H1 (cell line): ENCODE results near the gene TDP1. TPM values are rescaled to one million over a fixed set of nuclear protein-coding genes. Genes with fewer than 3 reads are reported as not detected.

Source experiments
- CTCF ChIA-PET: fragments of 300-600 bp; sonication (Branson Sonifier 250); formaldehyde crosslinking; loops from one replicate; lab custom pipeline; 2021; ENCODE audit not compliant: partially characterized antibody; lab: Charles Lee
- POLR2A ChIA-PET: fragments of 300-600 bp; sonication (Branson Sonifier 250); formaldehyde crosslinking; loops from one replicate; lab custom pipeline; 2021; ENCODE audit warnings: inconsistent platforms; ENCODE audit not compliant: partially characterized antibody; lab: Charles Lee
- DNase-seq, 2 experiments: peaks; one replicate each; pipeline versions ENCODE4 v3.0.0 to v3.0.0-alpha.2; 2010 to 2022; ENCODE audit warnings: low spot score in 2 of 2, low read depth in 1 of 2, mixed read lengths in 1 of 2
- FAIRE-seq: peaks from 2 replicates; lab custom pipeline; 2011; peaks lifted over from hg19 to GRCh38; lab: Jason Lieb, UNC
- H2AFZ ChIP-seq: 2 replicates; pipeline ENCODE4 v1.8.1; 2012; ENCODE audit warnings: low read length, inconsistent platforms
- H2AK5ac ChIP-seq: 2 replicates; pipeline ENCODE4 v1.6.1; 2013; ENCODE audit warnings: low read depth, low read length
- H2BK120ac ChIP-seq: replicated peaks from 2 replicates; pipeline ENCODE3; 2013; ENCODE audit warnings: low read depth, low read length, inconsistent platforms
- H2BK12ac ChIP-seq: 2 replicates; pipeline ENCODE4 v1.6.1; 2013; ENCODE audit warnings: low read depth, low read length
- H2BK15ac ChIP-seq: 2 replicates; pipeline ENCODE4 v1.6.1; 2013; ENCODE audit warnings: low read length
- H2BK20ac ChIP-seq: 2 replicates; pipeline ENCODE4 v1.6.1; 2013; ENCODE audit warnings: low read length
- H2BK5ac ChIP-seq: 2 replicates; pipeline ENCODE4 v1.6.1; 2013; ENCODE audit warnings: low read depth, low read length
- H3K14ac ChIP-seq: 2 replicates; pipeline ENCODE4 v1.6.1; 2013; ENCODE audit warnings: inconsistent platforms; ENCODE audit not compliant: insufficient read length
- H3K18ac ChIP-seq: 2 replicates; pipeline ENCODE4 v1.6.1; 2013; ENCODE audit warnings: low read length; ENCODE audit errors: extremely low read depth
- H3K23ac ChIP-seq: 2 replicates; pipeline ENCODE4 v1.6.1; 2013; ENCODE audit warnings: inconsistent platforms; ENCODE audit not compliant: insufficient read length
- H3K23me2 ChIP-seq: 2 replicates; pipeline ENCODE4 v1.6.1; 2013; ENCODE audit warnings: low read depth, low read length
- H3K27ac ChIP-seq: 2 replicates; pipeline ENCODE4 v1.6.1; 2011; ENCODE audit warnings: low read depth, low read length, inconsistent platforms
- H3K27me3 ChIP-seq, 4 experiments: replicated peaks in 1 of 4; 1 replicate in 1 of 4; 2 replicates in 3 of 4; pipeline versions ENCODE4 v1.6.1 to v1.8.1; 2011 to 2013; ENCODE audit warnings: low read length in 3 of 4, mild to moderate bottlenecking in 3 of 4, inconsistent platforms in 2 of 4, mixed read lengths in 2 of 4, moderate library complexity in 1 of 4; ENCODE audit not compliant: control insufficient read depth in 3 of 4, insufficient read depth in 3 of 4; ENCODE audit errors: extremely low read depth in 1 of 4
- H3K36me3 ChIP-seq, 4 experiments: 2 replicates each; pipeline versions ENCODE4 v1.6.1 to v1.8.1; 2011 to 2013; ENCODE audit warnings: mild to moderate bottlenecking in 4 of 4, low read length in 3 of 4, moderate library complexity in 2 of 4, control low read depth in 1 of 4, inconsistent platforms in 1 of 4; ENCODE audit not compliant: insufficient read depth in 4 of 4, control insufficient read depth in 2 of 4
- H3K4ac ChIP-seq: replicated peaks from 2 replicates; pipeline ENCODE3; 2013; ENCODE audit warnings: low read length, low read depth, mixed read lengths, inconsistent platforms; ENCODE audit not compliant: insufficient read length
- H3K4me1 ChIP-seq, 4 experiments: replicated peaks in 1 of 4; 1 replicate in 1 of 4; 2 replicates in 3 of 4; pipeline versions ENCODE4 v1.6.1 to v1.8.1; 2011 to 2013; ENCODE audit warnings: low read length in 3 of 4, inconsistent platforms in 2 of 4, mixed read lengths in 1 of 4; ENCODE audit not compliant: insufficient read depth in 4 of 4, control insufficient read depth in 3 of 4
- H3K4me2 ChIP-seq, 2 experiments: 2 replicates each; pipeline versions ENCODE4 v1.6.1 to v1.8.1; 2011 to 2013; ENCODE audit warnings: low read depth in 2 of 2, low read length in 2 of 2, control low read depth in 1 of 2, inconsistent platforms in 1 of 2, mild to moderate bottlenecking in 1 of 2; ENCODE audit not compliant: insufficient read depth in 1 of 2
- H3K4me3 ChIP-seq, 4 experiments: fragments of 200-600, 300-600 bp in 1 of 4; sonication (generic), shearing (Covaris generic), sonication (Bioruptor Twin) in 1 of 4; 2 replicates each; pipeline versions ENCODE4 v1.5.1 to v1.8.1; 2011 to 2016; ENCODE audit warnings: low read length in 4 of 4, low read depth in 3 of 4, control low read depth in 2 of 4, inconsistent platforms in 2 of 4, mild to moderate bottlenecking in 2 of 4, mixed read lengths in 1 of 4, moderate library complexity in 1 of 4; ENCODE audit not compliant: insufficient read depth in 2 of 4; ENCODE audit errors: extremely low read depth in 1 of 4
- H3K56ac ChIP-seq: replicated peaks from 2 replicates; pipeline ENCODE3; 2013; ENCODE audit warnings: low read depth, mild to moderate bottlenecking, mixed read lengths, low read length, inconsistent platforms; ENCODE audit not compliant: insufficient read length
- H3K79me1 ChIP-seq: 2 replicates; pipeline ENCODE4 v1.6.1; 2013; ENCODE audit warnings: low read depth, low read length, control low read depth
- H3K79me2 ChIP-seq, 2 experiments: 2 replicates each; pipeline versions ENCODE4 v1.6.1 to v1.8.1; 2012 to 2013; ENCODE audit warnings: low read length in 2 of 2, mild to moderate bottlenecking in 2 of 2, inconsistent platforms in 1 of 2; ENCODE audit not compliant: insufficient read depth in 2 of 2, control insufficient read depth in 1 of 2
- H3K9ac ChIP-seq, 4 experiments: replicated peaks in 1 of 4; 1 replicate in 1 of 4; 2 replicates in 3 of 4; pipeline versions ENCODE4 v1.6.1 to v1.8.1; 2011 to 2013; ENCODE audit warnings: low read depth in 3 of 4, low read length in 3 of 4, control low read depth in 2 of 4, mild to moderate bottlenecking in 2 of 4, moderate library complexity in 2 of 4, inconsistent platforms in 1 of 4; ENCODE audit errors: extremely low read depth in 1 of 4
- H3K9me3 ChIP-seq, 2 experiments: 2 replicates each; pipeline versions ENCODE4 v1.6.1 to v1.8.1; 2012 to 2013; ENCODE audit warnings: mild to moderate bottlenecking in 2 of 2, moderate library complexity in 2 of 2, control low read depth in 1 of 2, inconsistent platforms in 1 of 2, low read depth in 1 of 2, low read length in 1 of 2, mixed read lengths in 1 of 2; ENCODE audit not compliant: insufficient read depth in 2 of 2
- H4K20me1 ChIP-seq, 2 experiments: replicated peaks in 1 of 2; 2 replicates each; pipeline versions ENCODE3 to v1.8.1; 2011 to 2013; ENCODE audit warnings: inconsistent platforms in 2 of 2, low read length in 2 of 2, mild to moderate bottlenecking in 1 of 2; ENCODE audit not compliant: insufficient read depth in 2 of 2, control insufficient read depth in 1 of 2
- H4K5ac ChIP-seq: 2 replicates; pipeline ENCODE4 v1.6.1; 2013; ENCODE audit warnings: low read length, low read depth, mixed read lengths, inconsistent platforms; ENCODE audit not compliant: insufficient read length
- H4K8ac ChIP-seq: 2 replicates; pipeline ENCODE4 v1.8.0; 2013; ENCODE audit warnings: mild to moderate bottlenecking, moderate library complexity, low read length, inconsistent platforms; ENCODE audit not compliant: insufficient read depth; ENCODE audit errors: extremely low read depth
- H4K91ac ChIP-seq: replicated peaks from 2 replicates; pipeline ENCODE3; 2013; ENCODE audit warnings: low read length, mixed read lengths, inconsistent platforms; ENCODE audit not compliant: insufficient read length
- CTBP2 ChIP-seq: IDR thresholded peaks from 2 replicates; pipeline ENCODE4 v1.7.0; 2011; ENCODE audit warnings: borderline replicate concordance, mild to moderate bottlenecking, moderate library complexity, mixed read lengths, low read length; ENCODE audit not compliant: insufficient read depth, insufficient read length
- EP300 ChIP-seq, 2 experiments: IDR thresholded peaks; 1 replicate in 1 of 2; 2 replicates in 1 of 2; pipeline ENCODE4 v1.6.1; 2011 to 2012; ENCODE audit warnings: low read depth in 2 of 2, low read length in 2 of 2, mild to moderate bottlenecking in 2 of 2, borderline replicate concordance in 1 of 2, inconsistent platforms in 1 of 2, moderate library complexity in 1 of 2
- JUN ChIP-seq: IDR thresholded peaks from 2 replicates; pipeline ENCODE4 v1.6.1; 2011; ENCODE audit warnings: low read depth, mild to moderate bottlenecking, improper control_type of control experiment, low read length
- SAP30 ChIP-seq: fragments of 300-600 bp; sonication (generic); IDR thresholded peaks from 2 replicates; pipeline ENCODE4 v1.7.1; 2012; ENCODE audit warnings: low read length, moderate library complexity, mild to moderate bottlenecking, inconsistent platforms; ENCODE audit not compliant: insufficient read depth, insufficient replicate concordance
- SP2 ChIP-seq: IDR thresholded peaks from 2 replicates; pipeline ENCODE4 v1.6.1; 2012; ENCODE audit warnings: mild to moderate bottlenecking, low read length, inconsistent platforms
- TEAD4 ChIP-seq: IDR thresholded peaks from 2 replicates; pipeline ENCODE4 v1.6.1; 2012; ENCODE audit warnings: low read depth, low read length, inconsistent platforms, mixed read lengths
- WGBS, 2 experiments: shearing (Covaris generic) in 1 of 2; methylation state at CpG; one replicate each; pipeline versions ENCODE4 v1.1.6 to v1.1.7; 2013 to 2015; ENCODE audit warnings: low lambda C conversion rate in 2 of 2, mixed read lengths in 2 of 2, inconsistent platforms in 1 of 2, low coverage in 1 of 2, missing lambda C conversion rate in 1 of 2; ENCODE audit not compliant: insufficient replicate concordance in 2 of 2, insufficient coverage in 1 of 2, insufficient read length in 1 of 2; ENCODE audit errors: extremely low coverage in 1 of 2, missing lambda C conversion rate in 1 of 2; 5-methylcytosine and 5-hydroxymethylcytosine counted together
- polyA plus RNA-seq, 7 experiments: library from polyadenylated mRNA; depleted of rRNA in 3 of 7; stranded (reverse) in 5 of 7; unstranded in 2 of 7; fragments of >200 nt in 5 of 7; fragments of 200-250 nt in 2 of 7; gene quantifications; 1 replicate in 5 of 7; 2 replicates in 1 of 7; 4 replicates in 1 of 7; pipeline versions ENCODE4 v1.2.1 to v1.2.3, GENCODE V29; 2011 to 2013; ENCODE audit warnings: missing spikeins in 2 of 7, mixed read lengths in 2 of 7
- total RNA-seq: library from RNA; stranded (reverse); fragmentation: NEBNext Ultra II Directional; extraction: Animal tissue kit (Norgen Biotek cat#: 25700); gene quantifications from 2 replicates; pipeline ENCODE4 v1.2.1, GENCODE V29; 2021
- TF ChIP-seq, protein P1 (sequence below), 3 experiments: IDR thresholded peaks; 1 replicate in 2 of 3; 2 replicates in 1 of 3; pipeline versions ENCODE4 v1.5.1 to v1.6.1; 2011; ENCODE audit warnings: low read length in 3 of 3, mild to moderate bottlenecking in 3 of 3, inconsistent platforms in 2 of 3, low read depth in 1 of 3, moderate library complexity in 1 of 3; ENCODE audit not compliant: insufficient read depth in 1 of 3; ENCODE audit errors: control extremely low read depth in 1 of 3

TDP1 gene
- total and polyA plus RNA-seq, 2 of the 8 experiments (the other 6 are each of a cell fraction or from before 2014, with no cell fraction given), result 32.2 to 69.9 TPM

DNA sequence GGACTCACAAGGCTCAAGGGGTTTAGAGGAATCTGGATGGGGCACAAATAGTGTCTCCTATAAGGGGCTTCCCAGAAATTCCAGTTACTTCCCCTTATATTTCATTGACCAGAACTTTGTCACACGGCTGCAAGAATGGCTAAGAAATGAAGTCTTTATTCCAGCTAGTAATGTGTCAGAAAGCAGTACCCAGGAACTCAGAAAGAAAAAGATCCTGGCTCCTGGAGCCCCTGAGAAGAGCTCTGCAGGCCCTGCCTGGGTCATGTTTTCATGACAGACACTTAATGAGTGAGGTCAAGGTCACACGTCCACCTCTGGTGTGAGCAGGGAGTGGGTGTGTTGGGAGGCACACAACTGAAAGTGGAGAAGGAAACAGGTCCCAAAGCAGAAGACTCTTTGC lies 123.8 kb downstream of the TDP1 start:
- H2BK120ac ChIP-seq, result no peak overlapping the region
- no peak overlapping the region for H3K27ac ChIP-seq
- 78% methylated on average over 2 of the region's 2 CpGs; no CpG with 5 or more reads in 1 of the 2 experiments for WGBS, 2 experiments
- no peak overlapping the region for H2AK5ac ChIP-seq
- FAIRE-seq (no peak), DNase-seq (no peak)
- TF ChIP-seq JUN (no peak), EP300 (IDR thresholded peaks at IDR 0.05; ENCODE audit: borderline replicate concordance in 1 of 2, low read depth in 2 of 2, low read length in 2 of 2) (no peak), CTBP2 (no peak), SAP30 (no peak), SP2 (no peak), TEAD4 (no peak)
- TF ChIP-seq, protein P1, sequence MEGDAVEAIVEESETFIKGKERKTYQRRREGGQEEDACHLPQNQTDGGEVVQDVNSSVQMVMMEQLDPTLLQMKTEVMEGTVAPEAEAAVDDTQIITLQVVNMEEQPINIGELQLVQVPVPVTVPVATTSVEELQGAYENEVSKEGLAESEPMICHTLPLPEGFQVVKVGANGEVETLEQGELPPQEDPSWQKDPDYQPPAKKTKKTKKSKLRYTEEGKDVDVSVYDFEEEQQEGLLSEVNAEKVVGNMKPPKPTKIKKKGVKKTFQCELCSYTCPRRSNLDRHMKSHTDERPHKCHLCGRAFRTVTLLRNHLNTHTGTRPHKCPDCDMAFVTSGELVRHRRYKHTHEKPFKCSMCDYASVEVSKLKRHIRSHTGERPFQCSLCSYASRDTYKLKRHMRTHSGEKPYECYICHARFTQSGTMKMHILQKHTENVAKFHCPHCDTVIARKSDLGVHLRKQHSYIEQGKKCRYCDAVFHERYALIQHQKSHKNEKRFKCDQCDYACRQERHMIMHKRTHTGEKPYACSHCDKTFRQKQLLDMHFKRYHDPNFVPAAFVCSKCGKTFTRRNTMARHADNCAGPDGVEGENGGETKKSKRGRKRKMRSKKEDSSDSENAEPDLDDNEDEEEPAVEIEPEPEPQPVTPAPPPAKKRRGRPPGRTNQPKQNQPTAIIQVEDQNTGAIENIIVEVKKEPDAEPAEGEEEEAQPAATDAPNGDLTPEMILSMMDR (IDR thresholded peaks at IDR 0.05; ENCODE audit: control extremely low read depth in 1 of 3, insufficient read depth in 1 of 3, low read depth in 1 of 3, low read length in 3 of 3), result no peak
- H4K5ac ChIP-seq, result no peak overlapping the region
- H3K9me3 ChIP-seq, result no peaks in the 10 kb centered on the region
- H3K9ac ChIP-seq, result no peak overlapping the region
- H3K27me3 ChIP-seq, result no peaks in the 10 kb centered on the region; a peak in 1 of 7 replicates
- no peak overlapping the region for H3K14ac ChIP-seq
- CTCF ChIA-PET, result no interaction called here
- H4K8ac ChIP-seq, result no peak overlapping the region
- no peak overlapping the region for H2BK12ac ChIP-seq
- no peak overlapping the region for H3K4me2 ChIP-seq
- no peak overlapping the region for H3K4ac ChIP-seq
- H4K20me1 ChIP-seq, result no peaks in the 10 kb centered on the region
- no peaks in the 10 kb centered on the region for H3K36me3 ChIP-seq
- H3K18ac ChIP-seq, result no peak overlapping the region
- no peak overlapping the region for H3K56ac ChIP-seq
- H3K79me1 ChIP-seq, result no peaks in the 10 kb centered on the region
- H2BK5ac ChIP-seq, result no peak overlapping the region
- POLR2A ChIA-PET, result no interaction called here
- no peaks in the 10 kb centered on the region for H3K79me2 ChIP-seq
- no peak overlapping the region for H4K91ac ChIP-seq
- H2BK15ac ChIP-seq, result no peak overlapping the region
- no peak overlapping the region for H3K23ac ChIP-seq
- no peaks in the 10 kb centered on the region for H3K4me1 ChIP-seq
- H2AFZ ChIP-seq, result no peak overlapping the region
- H2BK20ac ChIP-seq, result no peak overlapping the region
- H3K23me2 ChIP-seq, result no peaks in the 10 kb centered on the region
- H3K4me3 ChIP-seq, result no peak overlapping the region
